Endothelial cell (in vitro differentiated cells): Measurements from ENCODE around the gene TTBK1. TPM values are rescaled to one million over a fixed set of nuclear protein-coding genes. Genes with fewer than 3 reads are reported as not detected.
A peak's percentile ranks its signal among the peaks of the same experiment; 100 is the strongest.
"Not testable (repeated sequence)": the region's sequence is repeated elsewhere in the genome, so short reads cannot be mapped to it uniquely, and the experiment has no call there.

ENCODE experiments used
- DNase-seq: peaks from one replicate; pipeline ENCODE4 v3.0.0; 2021; ENCODE audit warnings: low spot score
- H3K27ac Mint-ChIP-seq: one replicate; pipeline ENCODE4 v1.8.0; 2021; ENCODE audit warnings: mixed read lengths, inconsistent platforms; ENCODE audit not compliant: unreplicated experiment
- H3K27me3 Mint-ChIP-seq: one replicate; pipeline ENCODE4 v1.8.0; 2021; ENCODE audit warnings: mild to moderate bottlenecking, moderate library complexity, mixed read lengths, inconsistent platforms; ENCODE audit not compliant: unreplicated experiment
- H3K36me3 Mint-ChIP-seq: one replicate; pipeline ENCODE4 v1.8.0; 2021; ENCODE audit warnings: mild to moderate bottlenecking, low read depth, mixed read lengths, inconsistent platforms; ENCODE audit not compliant: unreplicated experiment
- H3K4me1 Mint-ChIP-seq: one replicate; pipeline ENCODE4 v1.8.0; 2021; ENCODE audit warnings: mild to moderate bottlenecking, mixed read lengths, inconsistent platforms; ENCODE audit not compliant: unreplicated experiment
- H3K4me3 Mint-ChIP-seq: one replicate; pipeline ENCODE4 v1.8.0; 2021; ENCODE audit warnings: mild to moderate bottlenecking, mixed read lengths, inconsistent platforms; ENCODE audit not compliant: unreplicated experiment
- H3K9me3 Mint-ChIP-seq: one replicate; pipeline ENCODE4 v1.8.0; 2021; ENCODE audit warnings: mixed read lengths, inconsistent platforms; ENCODE audit not compliant: unreplicated experiment
- total RNA-seq: library from RNA; stranded (reverse); fragmentation: NEBNext Ultra II Directional; extraction: Animal tissue kit (Norgen Biotek cat#: 25700); gene quantifications from one replicate; pipeline ENCODE4 v1.2.1, GENCODE V29; 2021; ENCODE audit not compliant: unreplicated experiment
- TF ChIP-seq, protein P1 (sequence below): fragments of 200-600 bp; sonication (generic); IDR thresholded peaks from one replicate; pipeline ENCODE4 v1.5.0; 2021; ENCODE audit warnings: antibody characterized with exemption; ENCODE audit not compliant: unreplicated experiment

Gene TTBK1
- total RNA-seq, 1 donor from 2014 or later: 1.0 TPM

DNA sequence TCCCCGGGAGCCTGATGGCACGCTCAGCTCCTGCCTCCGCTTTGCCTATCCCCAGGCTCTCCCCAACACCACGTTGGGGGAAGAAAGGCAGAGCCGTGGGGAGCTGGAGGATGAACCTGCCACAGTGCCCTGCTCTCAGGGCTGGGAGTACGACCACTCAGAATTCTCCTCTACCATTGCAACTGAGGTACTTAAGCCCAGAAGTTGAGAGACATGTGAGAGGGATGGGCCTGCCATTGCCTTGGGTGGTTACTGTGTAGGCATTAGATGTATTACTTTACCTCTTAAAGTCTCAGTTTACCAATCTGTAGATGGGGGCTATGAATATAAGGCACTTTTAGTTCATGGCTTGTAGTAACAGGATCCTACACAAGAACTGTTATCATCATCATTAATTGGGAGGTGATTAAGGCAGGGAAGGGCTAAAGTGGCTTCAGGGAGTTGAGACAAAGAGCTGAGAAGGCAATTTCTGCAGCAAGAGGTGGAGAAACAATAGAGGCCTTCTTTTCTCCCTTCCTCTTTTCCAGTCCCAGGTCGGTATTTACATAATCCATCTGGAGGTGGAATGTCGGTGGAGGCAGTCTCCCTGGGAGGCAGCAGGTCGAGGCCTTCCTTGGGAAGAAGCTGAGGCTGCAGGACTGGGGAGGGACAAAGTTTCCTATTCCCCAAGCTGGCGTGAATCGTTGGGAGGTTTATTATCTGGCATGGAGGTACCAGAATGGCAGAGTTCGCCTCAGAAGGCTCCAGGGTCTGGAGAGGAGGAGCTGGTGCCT is 55.5 kb downstream of the TTBK1 start:
- no peak for DNase-seq
- Mint-ChIP-seq H3K27me3 (peaks cover 8% of the 10 kb centered on the region), H3K36me3 (no peaks in the 10 kb centered on the region), H3K9me3 (no peaks in the 10 kb centered on the region), H3K27ac (no peak overlapping the region), H3K4me1 (no peaks in the 10 kb centered on the region), H3K4me3 (peak overlapping the region; percentile 29)
- TF ChIP-seq, protein P1, sequence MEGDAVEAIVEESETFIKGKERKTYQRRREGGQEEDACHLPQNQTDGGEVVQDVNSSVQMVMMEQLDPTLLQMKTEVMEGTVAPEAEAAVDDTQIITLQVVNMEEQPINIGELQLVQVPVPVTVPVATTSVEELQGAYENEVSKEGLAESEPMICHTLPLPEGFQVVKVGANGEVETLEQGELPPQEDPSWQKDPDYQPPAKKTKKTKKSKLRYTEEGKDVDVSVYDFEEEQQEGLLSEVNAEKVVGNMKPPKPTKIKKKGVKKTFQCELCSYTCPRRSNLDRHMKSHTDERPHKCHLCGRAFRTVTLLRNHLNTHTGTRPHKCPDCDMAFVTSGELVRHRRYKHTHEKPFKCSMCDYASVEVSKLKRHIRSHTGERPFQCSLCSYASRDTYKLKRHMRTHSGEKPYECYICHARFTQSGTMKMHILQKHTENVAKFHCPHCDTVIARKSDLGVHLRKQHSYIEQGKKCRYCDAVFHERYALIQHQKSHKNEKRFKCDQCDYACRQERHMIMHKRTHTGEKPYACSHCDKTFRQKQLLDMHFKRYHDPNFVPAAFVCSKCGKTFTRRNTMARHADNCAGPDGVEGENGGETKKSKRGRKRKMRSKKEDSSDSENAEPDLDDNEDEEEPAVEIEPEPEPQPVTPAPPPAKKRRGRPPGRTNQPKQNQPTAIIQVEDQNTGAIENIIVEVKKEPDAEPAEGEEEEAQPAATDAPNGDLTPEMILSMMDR: no peak

GRCh38 chr6:43299338-43300293 is 56.3 kb downstream of the TTBK1 start:
- Mint-ChIP-seq H3K27me3 (peaks cover 8% of the 10 kb centered on the region), H3K36me3 (no peaks in the 10 kb centered on the region), H3K27ac (no peak overlapping the region), H3K4me1 (no peaks in the 10 kb centered on the region), H3K9me3 (no peaks in the 10 kb centered on the region), H3K4me3 (no peak overlapping the region)
- DNase-seq: no peak
- TF ChIP-seq, protein P1: no peak

GRCh38 chr6:43301081-43301870 is 58.0 kb downstream of the TTBK1 start:
- Mint-ChIP-seq H3K9me3 (no peaks in the 10 kb centered on the region), H3K27me3 (peaks cover 8% of the 10 kb centered on the region), H3K36me3 (no peaks in the 10 kb centered on the region), H3K4me1 (no peaks in the 10 kb centered on the region), H3K4me3 (no peak overlapping the region), H3K27ac (no peak overlapping the region)
- TF ChIP-seq, protein P1: no peak
- no peak for DNase-seq

GRCh38 chr6:43302126-43302525 is 58.8 kb downstream of the TTBK1 start:
- DNase-seq: no peak
- TF ChIP-seq, protein P1: no peak
- Mint-ChIP-seq H3K36me3 (no peaks in the 10 kb centered on the region), H3K9me3 (no peaks in the 10 kb centered on the region), H3K27me3 (peaks cover 6% of the 10 kb centered on the region), H3K27ac (no peak overlapping the region), H3K4me1 (no peaks in the 10 kb centered on the region), H3K4me3 (no peak overlapping the region)

DNA sequence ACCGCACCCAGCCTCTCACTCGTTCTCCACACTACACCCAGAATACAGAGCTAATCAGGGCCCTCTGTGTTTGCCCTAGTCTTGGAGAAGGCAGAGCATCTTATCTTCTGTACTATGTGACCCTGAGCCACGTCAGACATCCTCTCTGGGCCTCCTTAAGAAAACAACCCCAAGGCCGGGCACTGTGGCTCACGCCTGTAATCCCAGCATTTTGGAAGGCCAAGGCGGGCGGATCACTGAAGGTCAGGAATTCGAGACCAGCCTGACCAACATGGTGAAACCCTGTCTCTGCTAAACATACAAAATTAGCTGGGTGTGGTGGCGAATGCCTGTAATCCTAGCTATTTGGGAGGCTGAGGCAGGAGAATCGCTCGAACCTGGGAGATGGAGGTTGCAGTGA is 59.7 kb downstream of the TTBK1 start:
- not testable (repeated sequence) for DNase-seq, H3K9me3 Mint-ChIP-seq, H3K4me3 Mint-ChIP-seq, H3K4me1 Mint-ChIP-seq, H3K27ac Mint-ChIP-seq, H3K27me3 Mint-ChIP-seq, H3K36me3 Mint-ChIP-seq
